HCT116 (cell line): ENCODE results near the gene RBM34.
"Not testable (repeated sequence)": the region's sequence is repeated elsewhere in the genome, so short reads cannot be mapped to it uniquely, and the experiment has no call there.

Experiments used
- POLR2A ChIP-seq: IDR thresholded peaks from 2 replicates; pipeline ENCODE4 v1.7.0; 2011; ENCODE audit warnings: borderline replicate concordance; ENCODE audit not compliant: insufficient read depth, insufficient read length; ENCODE audit errors: extremely low read depth
- REST ChIP-seq: IDR thresholded peaks from 2 replicates; pipeline ENCODE4 v1.6.1; 2012; ENCODE audit warnings: low read depth
- TF ChIP-seq, protein P1 (sequence below), 3 experiments: fragments of 200-600 bp in 1 of 3; sonication (generic) in 1 of 3; IDR thresholded peaks in 2 of 3; conservative IDR thresholded peaks in 1 of 3; 2 replicates each; pipeline ENCODE4 v1.5.1; 2012 to 2017; ENCODE audit warnings: low read depth in 2 of 3, low read length in 2 of 3, antibody characterized with exemption in 1 of 3, borderline replicate concordance in 1 of 3, control low read depth in 1 of 3, mild to moderate bottlenecking in 1 of 3, mixed read lengths in 1 of 3, mixed run types in 1 of 3, moderate library complexity in 1 of 3; ENCODE audit not compliant: insufficient read depth in 1 of 3
- TF ChIP-seq, protein P2 (sequence below): IDR thresholded peaks from 2 replicates; pipeline ENCODE4 v1.6.1; 2012

GRCh38 chr1:235159284-235159683, 1.8 kb downstream of the RBM34 start:
- not testable (repeated sequence) for TF ChIP-seq REST, POLR2A
- TF ChIP-seq, protein P1, sequence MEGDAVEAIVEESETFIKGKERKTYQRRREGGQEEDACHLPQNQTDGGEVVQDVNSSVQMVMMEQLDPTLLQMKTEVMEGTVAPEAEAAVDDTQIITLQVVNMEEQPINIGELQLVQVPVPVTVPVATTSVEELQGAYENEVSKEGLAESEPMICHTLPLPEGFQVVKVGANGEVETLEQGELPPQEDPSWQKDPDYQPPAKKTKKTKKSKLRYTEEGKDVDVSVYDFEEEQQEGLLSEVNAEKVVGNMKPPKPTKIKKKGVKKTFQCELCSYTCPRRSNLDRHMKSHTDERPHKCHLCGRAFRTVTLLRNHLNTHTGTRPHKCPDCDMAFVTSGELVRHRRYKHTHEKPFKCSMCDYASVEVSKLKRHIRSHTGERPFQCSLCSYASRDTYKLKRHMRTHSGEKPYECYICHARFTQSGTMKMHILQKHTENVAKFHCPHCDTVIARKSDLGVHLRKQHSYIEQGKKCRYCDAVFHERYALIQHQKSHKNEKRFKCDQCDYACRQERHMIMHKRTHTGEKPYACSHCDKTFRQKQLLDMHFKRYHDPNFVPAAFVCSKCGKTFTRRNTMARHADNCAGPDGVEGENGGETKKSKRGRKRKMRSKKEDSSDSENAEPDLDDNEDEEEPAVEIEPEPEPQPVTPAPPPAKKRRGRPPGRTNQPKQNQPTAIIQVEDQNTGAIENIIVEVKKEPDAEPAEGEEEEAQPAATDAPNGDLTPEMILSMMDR (IDR thresholded peaks at IDR 0.05 in 2 of 3, conservative IDR thresholded peaks at IDR 0.05 in 1 of 3; ENCODE audit: borderline replicate concordance in 1 of 3, insufficient read depth in 1 of 3, low read depth in 2 of 3, low read length in 2 of 3), result not testable (repeated sequence)
- TF ChIP-seq, protein P2, sequence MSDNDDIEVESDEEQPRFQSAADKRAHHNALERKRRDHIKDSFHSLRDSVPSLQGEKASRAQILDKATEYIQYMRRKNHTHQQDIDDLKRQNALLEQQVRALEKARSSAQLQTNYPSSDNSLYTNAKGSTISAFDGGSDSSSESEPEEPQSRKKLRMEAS, result not testable (repeated sequence)
